WTC11 (cell line): ENCODE measurements around the gene SLC27A5. TPM values are rescaled to one million over a fixed set of nuclear protein-coding genes. Genes with fewer than 3 reads are reported as not detected.

Experiments used
- ATAC-seq: fragments of 200-7000 bp; cut with Tn5 transposase; 2 replicates; pipeline ENCODE4 v1.10.0; 2021; ENCODE audit warnings: mild to moderate bottlenecking, moderate library complexity
- CTCF ChIA-PET: fragments of 300-600 bp; sonication (Branson Sonifier 250); formaldehyde crosslinking; loops from one replicate; lab custom pipeline; 2021; ENCODE audit warnings: antibody characterized with exemption; lab: Charles Lee
- POLR2A ChIA-PET: fragments of 350-600 bp; sonication (Branson Sonifier 250); formaldehyde crosslinking; loops from one replicate; lab custom pipeline; 2021; ENCODE audit warnings: antibody characterized with exemption; lab: Charles Lee
- DNase-seq: peaks from one replicate; pipeline ENCODE4 v3.0.0; 2021; ENCODE audit warnings: low spot score
- H3K27ac Mint-ChIP-seq: 2 replicates; pipeline ENCODE4 v1.8.0; 2021; ENCODE audit warnings: mixed read lengths
- H3K27me3 Mint-ChIP-seq: 2 replicates; pipeline ENCODE4 v1.8.0; 2021; ENCODE audit warnings: low read depth, mild to moderate bottlenecking, moderate library complexity, mixed read lengths
- H3K36me3 Mint-ChIP-seq: 2 replicates; pipeline ENCODE4 v1.8.0; 2021; ENCODE audit warnings: mixed read lengths
- H3K4me1 Mint-ChIP-seq: 2 replicates; pipeline ENCODE4 v1.8.0; 2022; ENCODE audit warnings: mixed read lengths
- H3K4me3 Mint-ChIP-seq: 2 replicates; pipeline ENCODE4 v1.8.0; 2021; ENCODE audit warnings: mild to moderate bottlenecking, moderate library complexity, mixed read lengths
- H3K9me3 Mint-ChIP-seq: 2 replicates; pipeline ENCODE4 v1.8.0; 2021; ENCODE audit warnings: mixed read lengths
- ATF1 ChIP-seq: sonication (generic); formaldehyde crosslinking; IDR thresholded peaks from 2 replicates; pipeline ENCODE4 v1.8.1; 2023; ENCODE audit warnings: mild to moderate bottlenecking, moderate library complexity, missing genetic modification reagents
- CREB1 ChIP-seq: sonication (generic); formaldehyde crosslinking; IDR thresholded peaks from 2 replicates; pipeline ENCODE4 v1.8.0; 2023; ENCODE audit warnings: mild to moderate bottlenecking, missing genetic modification reagents
- JAZF1 ChIP-seq: fragments of 250-450 bp; sonication (Bioruptor Pico); IDR thresholded peaks from 2 replicates; pipeline ENCODE4 v1.9.0; 2021; ENCODE audit warnings: moderate library complexity, mild to moderate bottlenecking, inconsistent platforms
- NFATC4 ChIP-seq: fragments of 250-450 bp; sonication (Bioruptor Pico); IDR thresholded peaks from 2 replicates; pipeline ENCODE4 v1.9.0; 2021; ENCODE audit warnings: mild to moderate bottlenecking
- NFE2L1 ChIP-seq: sonication (generic); formaldehyde crosslinking; IDR thresholded peaks from 2 replicates; pipeline ENCODE4 v1.8.1; 2023; ENCODE audit warnings: missing genetic modification reagents
- NR1H2 ChIP-seq: sonication (generic); formaldehyde crosslinking; IDR thresholded peaks from 2 replicates; pipeline ENCODE4 v1.9.0; 2021; ENCODE audit warnings: mild to moderate bottlenecking, moderate library complexity, missing genetic modification reagents
- RELA ChIP-seq: sonication (generic); formaldehyde crosslinking; IDR thresholded peaks from 2 replicates; pipeline ENCODE4 v1.8.1; 2022; ENCODE audit warnings: missing genetic modification reagents, mild to moderate bottlenecking, borderline replicate concordance
- TP53 ChIP-seq: sonication (generic); formaldehyde crosslinking; IDR thresholded peaks from 2 replicates; pipeline ENCODE4 v1.8.1; 2023; ENCODE audit warnings: mild to moderate bottlenecking, missing genetic modification reagents
- ZNF121 ChIP-seq: sonication (generic); formaldehyde crosslinking; IDR thresholded peaks from 2 replicates; pipeline ENCODE4 v1.8.0; 2023; ENCODE audit warnings: missing genetic modification reagents
- ZNF138 ChIP-seq: sonication (generic); formaldehyde crosslinking; conservative IDR thresholded peaks from 2 replicates; pipeline ENCODE4 v1.8.1; 2022; ENCODE audit warnings: mild to moderate bottlenecking, moderate library complexity, missing genetic modification reagents
- ZNF219 ChIP-seq: sonication (generic); formaldehyde crosslinking; IDR thresholded peaks from 2 replicates; pipeline ENCODE4 v1.8.0; 2023; ENCODE audit warnings: missing genetic modification reagents, mild to moderate bottlenecking, borderline replicate concordance
- total RNA-seq: library from RNA; stranded (reverse); gene quantifications from 3 replicates; pipeline ENCODE4 v1.2.3, GENCODE V29; 2021
- TF ChIP-seq, protein P1 (sequence below): sonication (generic); formaldehyde crosslinking; IDR thresholded peaks from 2 replicates; pipeline ENCODE4 v1.8.1; 2022; ENCODE audit warnings: missing genetic modification reagents, borderline replicate concordance
- TF ChIP-seq, protein P2 (sequence below): sonication (generic); formaldehyde crosslinking; IDR thresholded peaks from 2 replicates; pipeline ENCODE4 v1.8.1; 2023; ENCODE audit warnings: mild to moderate bottlenecking, missing genetic modification reagents
- TF ChIP-seq, protein P3 (sequence below): fragments of 200-600 bp; IDR thresholded peaks from 2 replicates; pipeline ENCODE4 v1.8.0; 2022; ENCODE audit warnings: antibody characterized with exemption
- TF ChIP-seq, protein P4 (sequence below): sonication (generic); formaldehyde crosslinking; IDR thresholded peaks from 2 replicates; pipeline ENCODE4 v1.8.1; 2022; ENCODE audit warnings: mild to moderate bottlenecking, missing genetic modification reagents, moderate library complexity, borderline replicate concordance
- TF ChIP-seq, protein P5 (sequence below): sonication (generic); formaldehyde crosslinking; IDR thresholded peaks from 2 replicates; pipeline ENCODE4 v1.8.0; 2022; ENCODE audit warnings: missing genetic modification reagents
- TF ChIP-seq, protein P6 (sequence below): sonication (generic); formaldehyde crosslinking; IDR thresholded peaks from 2 replicates; pipeline ENCODE4 v1.8.0; 2022; ENCODE audit warnings: mild to moderate bottlenecking, missing genetic modification reagents
- TF ChIP-seq, protein P7 (sequence below): fragments of 250-450 bp; sonication (Bioruptor Pico); IDR thresholded peaks from 2 replicates; pipeline ENCODE4 v2.1.2; 2022; ENCODE audit warnings: mild to moderate bottlenecking, moderate library complexity
- TF ChIP-seq, protein P8 (sequence below): sonication (generic); formaldehyde crosslinking; IDR thresholded peaks from 2 replicates; pipeline ENCODE4 v1.8.1; 2022; ENCODE audit warnings: mild to moderate bottlenecking, moderate library complexity, missing genetic modification reagents

Gene SLC27A5
- total RNA-seq, 1 experiment from 2014 or later = 21.9 TPM

DNA sequence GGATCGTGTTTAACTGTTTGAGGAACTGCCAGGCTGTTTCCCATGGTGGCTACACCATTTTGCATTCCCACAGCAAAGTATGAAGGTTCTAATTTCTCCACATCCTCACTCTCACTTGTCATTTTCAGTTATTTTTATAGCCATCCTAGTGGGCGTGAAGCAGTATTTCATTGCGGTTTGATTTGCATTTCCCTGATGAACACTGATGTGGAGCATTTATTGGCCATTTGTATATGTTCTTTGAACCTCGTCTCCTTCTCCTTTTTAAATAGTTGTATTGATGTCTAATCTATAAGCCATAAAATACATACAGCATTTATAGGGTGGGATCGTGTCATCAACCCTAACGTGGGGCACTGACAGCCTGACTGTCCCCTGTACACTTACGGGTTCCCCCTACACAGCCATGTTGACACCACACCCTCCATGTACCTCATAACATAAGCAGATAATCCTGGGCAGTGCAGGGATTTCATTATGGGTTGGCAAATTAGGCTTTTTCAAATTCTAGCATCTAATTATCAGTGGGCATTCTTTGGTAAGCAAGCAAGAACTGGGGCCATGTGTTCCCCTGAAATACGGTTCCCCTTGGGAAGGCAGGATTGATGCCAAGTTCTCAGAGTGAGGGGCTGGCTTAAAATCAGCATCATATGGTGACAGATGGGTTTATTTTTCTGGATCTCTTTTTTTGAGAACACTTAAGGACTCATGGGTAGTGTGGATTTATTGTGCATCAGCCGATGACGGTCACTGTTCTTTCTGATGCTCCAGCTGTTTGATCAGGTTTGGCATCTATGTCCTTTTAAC is 19.4 kb upstream of the SLC27A5 start:
- ChIA-PET POLR2A (no interaction called here), CTCF (interaction anchor here (1.3 to 1.5 kb wide), 2 partner anchors 11 to 50 kb away, joined by 5 to 9 read pairs; partner anchors contain the start of gene ZBTB45)
- Mint-ChIP-seq H3K27ac (no peak overlapping the region), H3K36me3 (no peaks in the 10 kb centered on the region), H3K27me3 (peaks cover 65% of the 10 kb centered on the region), H3K9me3 (no peaks in the 10 kb centered on the region), H3K4me3 (no peak overlapping the region), H3K4me1 (no peaks in the 10 kb centered on the region)
- TF ChIP-seq JAZF1 (no peak), CREB1 (CRISPR knock-in tag) (no peak), NFATC4 (CRISPR knock-in tag) (no peak), NFE2L1 (CRISPR knock-in tag) (no peak), ZNF121 (CRISPR knock-in tag) (no peak), TP53 (CRISPR knock-in tag) (no peak), ZNF219 (no peak), ATF1 (CRISPR knock-in tag) (no peak)
- TF ChIP-seq, protein P1, sequence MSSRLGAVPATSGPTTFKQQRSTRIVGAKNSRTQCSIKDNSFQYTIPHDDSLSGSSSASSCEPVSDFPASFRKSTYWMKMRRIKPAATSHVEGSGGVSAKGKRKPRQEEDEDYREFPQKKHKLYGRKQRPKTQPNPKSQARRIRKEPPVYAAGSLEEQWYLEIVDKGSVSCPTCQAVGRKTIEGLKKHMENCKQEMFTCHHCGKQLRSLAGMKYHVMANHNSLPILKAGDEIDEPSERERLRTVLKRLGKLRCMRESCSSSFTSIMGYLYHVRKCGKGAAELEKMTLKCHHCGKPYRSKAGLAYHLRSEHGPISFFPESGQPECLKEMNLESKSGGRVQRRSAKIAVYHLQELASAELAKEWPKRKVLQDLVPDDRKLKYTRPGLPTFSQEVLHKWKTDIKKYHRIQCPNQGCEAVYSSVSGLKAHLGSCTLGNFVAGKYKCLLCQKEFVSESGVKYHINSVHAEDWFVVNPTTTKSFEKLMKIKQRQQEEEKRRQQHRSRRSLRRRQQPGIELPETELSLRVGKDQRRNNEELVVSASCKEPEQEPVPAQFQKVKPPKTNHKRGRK = no peak
- TF ChIP-seq, protein P2, sequence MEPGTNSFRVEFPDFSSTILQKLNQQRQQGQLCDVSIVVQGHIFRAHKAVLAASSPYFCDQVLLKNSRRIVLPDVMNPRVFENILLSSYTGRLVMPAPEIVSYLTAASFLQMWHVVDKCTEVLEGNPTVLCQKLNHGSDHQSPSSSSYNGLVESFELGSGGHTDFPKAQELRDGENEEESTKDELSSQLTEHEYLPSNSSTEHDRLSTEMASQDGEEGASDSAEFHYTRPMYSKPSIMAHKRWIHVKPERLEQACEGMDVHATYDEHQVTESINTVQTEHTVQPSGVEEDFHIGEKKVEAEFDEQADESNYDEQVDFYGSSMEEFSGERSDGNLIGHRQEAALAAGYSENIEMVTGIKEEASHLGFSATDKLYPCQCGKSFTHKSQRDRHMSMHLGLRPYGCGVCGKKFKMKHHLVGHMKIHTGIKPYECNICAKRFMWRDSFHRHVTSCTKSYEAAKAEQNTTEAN (CRISPR knock-in tag) = no peak
- TF ChIP-seq, protein P3, sequence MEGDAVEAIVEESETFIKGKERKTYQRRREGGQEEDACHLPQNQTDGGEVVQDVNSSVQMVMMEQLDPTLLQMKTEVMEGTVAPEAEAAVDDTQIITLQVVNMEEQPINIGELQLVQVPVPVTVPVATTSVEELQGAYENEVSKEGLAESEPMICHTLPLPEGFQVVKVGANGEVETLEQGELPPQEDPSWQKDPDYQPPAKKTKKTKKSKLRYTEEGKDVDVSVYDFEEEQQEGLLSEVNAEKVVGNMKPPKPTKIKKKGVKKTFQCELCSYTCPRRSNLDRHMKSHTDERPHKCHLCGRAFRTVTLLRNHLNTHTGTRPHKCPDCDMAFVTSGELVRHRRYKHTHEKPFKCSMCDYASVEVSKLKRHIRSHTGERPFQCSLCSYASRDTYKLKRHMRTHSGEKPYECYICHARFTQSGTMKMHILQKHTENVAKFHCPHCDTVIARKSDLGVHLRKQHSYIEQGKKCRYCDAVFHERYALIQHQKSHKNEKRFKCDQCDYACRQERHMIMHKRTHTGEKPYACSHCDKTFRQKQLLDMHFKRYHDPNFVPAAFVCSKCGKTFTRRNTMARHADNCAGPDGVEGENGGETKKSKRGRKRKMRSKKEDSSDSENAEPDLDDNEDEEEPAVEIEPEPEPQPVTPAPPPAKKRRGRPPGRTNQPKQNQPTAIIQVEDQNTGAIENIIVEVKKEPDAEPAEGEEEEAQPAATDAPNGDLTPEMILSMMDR = no peak
- TF ChIP-seq, protein P4, sequence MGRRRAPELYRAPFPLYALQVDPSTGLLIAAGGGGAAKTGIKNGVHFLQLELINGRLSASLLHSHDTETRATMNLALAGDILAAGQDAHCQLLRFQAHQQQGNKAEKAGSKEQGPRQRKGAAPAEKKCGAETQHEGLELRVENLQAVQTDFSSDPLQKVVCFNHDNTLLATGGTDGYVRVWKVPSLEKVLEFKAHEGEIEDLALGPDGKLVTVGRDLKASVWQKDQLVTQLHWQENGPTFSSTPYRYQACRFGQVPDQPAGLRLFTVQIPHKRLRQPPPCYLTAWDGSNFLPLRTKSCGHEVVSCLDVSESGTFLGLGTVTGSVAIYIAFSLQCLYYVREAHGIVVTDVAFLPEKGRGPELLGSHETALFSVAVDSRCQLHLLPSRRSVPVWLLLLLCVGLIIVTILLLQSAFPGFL (CRISPR knock-in tag) = no peak
- TF ChIP-seq, protein P5, sequence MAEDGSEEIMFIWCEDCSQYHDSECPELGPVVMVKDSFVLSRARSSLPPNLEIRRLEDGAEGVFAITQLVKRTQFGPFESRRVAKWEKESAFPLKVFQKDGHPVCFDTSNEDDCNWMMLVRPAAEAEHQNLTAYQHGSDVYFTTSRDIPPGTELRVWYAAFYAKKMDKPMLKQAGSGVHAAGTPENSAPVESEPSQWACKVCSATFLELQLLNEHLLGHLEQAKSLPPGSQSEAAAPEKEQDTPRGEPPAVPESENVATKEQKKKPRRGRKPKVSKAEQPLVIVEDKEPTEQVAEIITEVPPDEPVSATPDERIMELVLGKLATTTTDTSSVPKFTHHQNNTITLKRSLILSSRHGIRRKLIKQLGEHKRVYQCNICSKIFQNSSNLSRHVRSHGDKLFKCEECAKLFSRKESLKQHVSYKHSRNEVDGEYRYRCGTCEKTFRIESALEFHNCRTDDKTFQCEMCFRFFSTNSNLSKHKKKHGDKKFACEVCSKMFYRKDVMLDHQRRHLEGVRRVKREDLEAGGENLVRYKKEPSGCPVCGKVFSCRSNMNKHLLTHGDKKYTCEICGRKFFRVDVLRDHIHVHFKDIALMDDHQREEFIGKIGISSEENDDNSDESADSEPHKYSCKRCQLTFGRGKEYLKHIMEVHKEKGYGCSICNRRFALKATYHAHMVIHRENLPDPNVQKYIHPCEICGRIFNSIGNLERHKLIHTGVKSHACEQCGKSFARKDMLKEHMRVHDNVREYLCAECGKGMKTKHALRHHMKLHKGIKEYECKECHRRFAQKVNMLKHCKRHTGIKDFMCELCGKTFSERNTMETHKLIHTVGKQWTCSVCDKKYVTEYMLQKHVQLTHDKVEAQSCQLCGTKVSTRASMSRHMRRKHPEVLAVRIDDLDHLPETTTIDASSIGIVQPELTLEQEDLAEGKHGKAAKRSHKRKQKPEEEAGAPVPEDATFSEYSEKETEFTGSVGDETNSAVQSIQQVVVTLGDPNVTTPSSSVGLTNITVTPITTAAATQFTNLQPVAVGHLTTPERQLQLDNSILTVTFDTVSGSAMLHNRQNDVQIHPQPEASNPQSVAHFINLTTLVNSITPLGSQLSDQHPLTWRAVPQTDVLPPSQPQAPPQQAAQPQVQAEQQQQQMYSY (CRISPR knock-in tag) = no peak
- DNase-seq = no peak
- no peak for ATAC-seq

DNA sequence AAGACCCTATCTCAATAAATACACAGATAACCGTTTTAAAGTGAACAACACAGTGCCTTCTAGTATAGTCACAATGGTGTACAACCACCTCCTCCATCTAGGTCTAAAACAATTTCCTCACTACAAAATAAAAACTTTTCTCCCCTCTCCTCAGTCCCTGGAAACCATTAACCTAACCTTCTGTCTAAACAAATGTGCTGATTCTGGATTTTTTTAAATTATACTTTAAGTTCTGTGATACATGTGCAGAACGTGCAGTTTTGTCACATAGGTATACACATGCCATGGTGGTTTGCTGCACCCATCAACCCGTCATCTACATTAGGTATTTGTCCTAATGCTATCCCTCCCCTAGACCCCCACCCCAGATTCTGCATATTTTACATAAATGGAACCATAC is 17.6 kb upstream of the SLC27A5 start:
- no peak overlapping the region for H3K4me3 Mint-ChIP-seq
- H3K27me3 Mint-ChIP-seq = peaks cover 62% of the 10 kb centered on the region
- DNase-seq = no peak
- H3K36me3 Mint-ChIP-seq = no peaks in the 10 kb centered on the region
- H3K9me3 Mint-ChIP-seq = no peaks in the 10 kb centered on the region
- H3K27ac Mint-ChIP-seq = no peak overlapping the region
- POLR2A ChIA-PET = interaction anchor here (0.9 kb wide), 1 partner anchor 9 kb away, joined by 4 read pairs; no protein-coding TSS in a partner anchor
- CTCF ChIA-PET = interaction anchor here (2.1 to 3.0 kb wide), 2 partner anchors 10 to 15 kb away, joined by 7 to 8 read pairs; partner anchors contain the start of gene ZBTB45
- TF ChIP-seq, protein P6, sequence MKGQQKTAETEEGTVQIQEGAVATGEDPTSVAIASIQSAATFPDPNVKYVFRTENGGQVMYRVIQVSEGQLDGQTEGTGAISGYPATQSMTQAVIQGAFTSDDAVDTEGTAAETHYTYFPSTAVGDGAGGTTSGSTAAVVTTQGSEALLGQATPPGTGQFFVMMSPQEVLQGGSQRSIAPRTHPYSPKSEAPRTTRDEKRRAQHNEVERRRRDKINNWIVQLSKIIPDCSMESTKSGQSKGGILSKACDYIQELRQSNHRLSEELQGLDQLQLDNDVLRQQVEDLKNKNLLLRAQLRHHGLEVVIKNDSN = no peak
- TF ChIP-seq, protein P7, sequence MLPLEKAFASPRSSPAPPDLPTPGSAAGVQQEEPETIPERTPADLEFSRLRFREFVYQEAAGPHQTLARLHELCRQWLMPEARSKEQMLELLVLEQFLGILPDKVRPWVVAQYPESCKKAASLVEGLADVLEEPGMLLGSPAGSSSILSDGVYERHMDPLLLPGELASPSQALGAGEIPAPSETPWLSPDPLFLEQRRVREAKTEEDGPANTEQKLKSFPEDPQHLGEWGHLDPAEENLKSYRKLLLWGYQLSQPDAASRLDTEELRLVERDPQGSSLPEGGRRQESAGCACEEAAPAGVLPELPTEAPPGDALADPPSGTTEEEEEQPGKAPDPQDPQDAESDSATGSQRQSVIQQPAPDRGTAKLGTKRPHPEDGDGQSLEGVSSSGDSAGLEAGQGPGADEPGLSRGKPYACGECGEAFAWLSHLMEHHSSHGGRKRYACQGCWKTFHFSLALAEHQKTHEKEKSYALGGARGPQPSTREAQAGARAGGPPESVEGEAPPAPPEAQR (CRISPR knock-in tag) = no peak
- TF ChIP-seq ZNF138 (CRISPR knock-in tag) (no peak), RELA (CRISPR knock-in tag) (no peak), NR1H2 (CRISPR knock-in tag) (no peak)
- TF ChIP-seq, protein P8, sequence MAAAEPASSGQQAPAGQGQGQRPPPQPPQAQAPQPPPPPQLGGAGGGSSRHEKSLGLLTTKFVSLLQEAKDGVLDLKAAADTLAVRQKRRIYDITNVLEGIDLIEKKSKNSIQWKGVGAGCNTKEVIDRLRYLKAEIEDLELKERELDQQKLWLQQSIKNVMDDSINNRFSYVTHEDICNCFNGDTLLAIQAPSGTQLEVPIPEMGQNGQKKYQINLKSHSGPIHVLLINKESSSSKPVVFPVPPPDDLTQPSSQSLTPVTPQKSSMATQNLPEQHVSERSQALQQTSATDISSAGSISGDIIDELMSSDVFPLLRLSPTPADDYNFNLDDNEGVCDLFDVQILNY (CRISPR knock-in tag) = no peak
- TF ChIP-seq, all 79 proteins: peak for 0
- H3K4me1 Mint-ChIP-seq = peaks cover 7% of the 10 kb centered on the region
- ATAC-seq = no peak
